Lung (tissue), 12 donors: ENCODE data around the gene PLCB2. TPM values are rescaled to one million over a fixed set of nuclear protein-coding genes. Genes with fewer than 3 reads are reported as not detected.

Source experiments
- ATAC-seq: fragments of 200-7000 bp; cut with Tn5 transposase; one replicate; pipeline ENCODE4 v1.9.1; 2020; ENCODE audit warnings: moderate number of reproducible peaks; ENCODE audit not compliant: insufficient read depth, low FRiP score
- DNase-seq, 3 donors: peaks; one replicate each; pipeline ENCODE4 v3.0.0-alpha.2; 2013 to 2017
- H3K27ac ChIP-seq, 2 donors: one replicate each; pipeline ENCODE4 v1.5.1; 2013; ENCODE audit warnings: mild to moderate bottlenecking in 2 of 2, moderate library complexity in 2 of 2, control low read depth in 1 of 2, inconsistent platforms in 1 of 2, low read depth in 1 of 2, low read length in 1 of 2
- H3K27me3 ChIP-seq, 3 donors: one replicate each; pipeline ENCODE4 v1.5.1; 2013; ENCODE audit warnings: low read length in 2 of 3; ENCODE audit not compliant: control insufficient read depth in 3 of 3, insufficient read depth in 3 of 3
- H3K36me3 ChIP-seq, 4 donors: one replicate each; pipeline ENCODE4 v1.5.1; 2013; ENCODE audit warnings: low read length in 4 of 4, mild to moderate bottlenecking in 1 of 4, moderate library complexity in 1 of 4; ENCODE audit not compliant: control insufficient read depth in 4 of 4, insufficient read depth in 4 of 4
- H3K4me1 ChIP-seq, 5 donors: one replicate each; pipeline ENCODE4 v1.5.1; 2013; ENCODE audit warnings: low read length in 5 of 5, mild to moderate bottlenecking in 2 of 5, moderate library complexity in 1 of 5; ENCODE audit not compliant: control insufficient read depth in 5 of 5, insufficient read depth in 5 of 5
- H3K4me3 ChIP-seq: one replicate; pipeline ENCODE4 v1.5.1; 2013; ENCODE audit warnings: mild to moderate bottlenecking, control low read depth, moderate library complexity
- H3K9ac ChIP-seq, 2 donors: one replicate each; pipeline ENCODE4 v1.5.1; 2013; ENCODE audit warnings: low read length in 2 of 2, control low read depth in 1 of 2; ENCODE audit not compliant: insufficient read depth in 1 of 2
- H3K9me3 ChIP-seq, 4 donors: one replicate each; pipeline ENCODE4 v1.5.1; 2013; ENCODE audit warnings: low read length in 3 of 4, mild to moderate bottlenecking in 1 of 4, moderate library complexity in 1 of 4; ENCODE audit not compliant: control insufficient read depth in 4 of 4, insufficient read depth in 3 of 4
- CTCF ChIP-seq: IDR thresholded peaks from 2 replicates; pipeline ENCODE4 v1.5.1; 2012; ENCODE audit warnings: mild to moderate bottlenecking; ENCODE audit errors: control extremely low read depth, extremely low read depth
- WGBS, 2 donors: extraction: QIAGEN DNeasy Blood & Tissue Kit; methylation state at CpG; one replicate each; pipeline ENCODE4 v1.1.7; 2013; 5-methylcytosine and 5-hydroxymethylcytosine counted together
- polyA plus RNA-seq, 2 donors: library from polyadenylated mRNA; stranded (reverse); fragments of 200-250 nt; gene quantifications; one replicate each; pipeline ENCODE4 v1.2.1, GENCODE V29; 2013
- total RNA-seq, 2 donors: library from RNA; depleted of rRNA in 1 of 2; stranded (reverse); fragments of >200 nt in 1 of 2; gene quantifications; one replicate each; pipeline ENCODE4 v1.2.1, GENCODE V29; 2014 to 2021
- donor health status: control.
- donor health status: control.
- donor health status: Bipolar disorder and iron deficiency.
- donor health status: healthy.
- donor health status: DM: yes; HTN: yes; CAD: no.

The PLCB2 gene
- total and polyA plus RNA-seq, 4 donors: 17.9 to 76.7 (median 51.2) TPM

GRCh38 chr15:40289140-40289775 lies 18.5 kb downstream of the PLCB2 start:
- Histone ChIP-seq H3K36me3 (peaks cover 0 to 5% (median 1%) of the 10 kb centered on the region in 4 donors), H3K27me3 (peaks cover 0 to 11% (median 7%) of the 10 kb centered on the region in 3 donors), H3K27ac (no peak overlapping the region), H3K9ac (no peak overlapping the region), H3K9me3 (peaks cover 0 to 2% (median 0%) of the 10 kb centered on the region in 4 donors), H3K4me1 (peaks cover 0 to 29% (median 11%) of the 10 kb centered on the region in 5 donors), H3K4me3 (no peak overlapping the region)
- DNase-seq (no peak), ATAC-seq (no peak)
- no peak for TF ChIP-seq CTCF
- 87 to 92% methylated on average over 6 of the region's 6 CpGs for WGBS, 2 donors

DNA sequence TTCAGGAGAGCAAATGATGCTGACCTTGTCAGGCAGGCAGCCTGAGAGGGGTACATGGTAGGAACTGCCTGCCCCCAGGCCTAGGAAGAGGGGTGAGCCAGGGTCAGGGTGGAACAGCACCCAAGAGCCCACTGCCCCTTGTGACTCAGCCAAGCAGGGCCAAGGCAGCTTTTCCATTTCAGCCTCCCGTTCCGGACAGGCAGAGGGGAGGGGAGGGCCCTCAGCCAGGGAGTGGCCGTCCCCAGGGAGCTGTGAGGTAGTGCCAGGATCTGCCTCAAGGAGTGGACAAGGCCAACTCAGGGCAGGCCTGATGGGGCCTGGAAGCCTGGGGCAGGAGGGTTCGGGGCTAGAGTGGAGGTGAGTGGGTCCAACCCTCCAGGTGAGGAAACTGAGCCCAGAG lies 19.8 kb downstream of the PLCB2 start:
- peaks cover 0 to 29% (median 11%) of the 10 kb centered on the region in 5 donors for H3K4me1 ChIP-seq
- H3K27ac ChIP-seq: no peak overlapping the region
- ATAC-seq (no peak), DNase-seq (no peak)
- peaks cover 0 to 2% (median 0%) of the 10 kb centered on the region in 4 donors for H3K9me3 ChIP-seq
- H3K36me3 ChIP-seq: peaks cover 0 to 5% (median 1%) of the 10 kb centered on the region in 4 donors
- 78 to 96% methylated on average over 4 of the region's 4 CpGs for WGBS, 2 donors
- H3K27me3 ChIP-seq: peaks cover 0 to 24% (median 15%) of the 10 kb centered on the region in 3 donors
- no peak overlapping the region for H3K4me3 ChIP-seq
- H3K9ac ChIP-seq: no peak overlapping the region
- TF ChIP-seq CTCF: no peak

DNA sequence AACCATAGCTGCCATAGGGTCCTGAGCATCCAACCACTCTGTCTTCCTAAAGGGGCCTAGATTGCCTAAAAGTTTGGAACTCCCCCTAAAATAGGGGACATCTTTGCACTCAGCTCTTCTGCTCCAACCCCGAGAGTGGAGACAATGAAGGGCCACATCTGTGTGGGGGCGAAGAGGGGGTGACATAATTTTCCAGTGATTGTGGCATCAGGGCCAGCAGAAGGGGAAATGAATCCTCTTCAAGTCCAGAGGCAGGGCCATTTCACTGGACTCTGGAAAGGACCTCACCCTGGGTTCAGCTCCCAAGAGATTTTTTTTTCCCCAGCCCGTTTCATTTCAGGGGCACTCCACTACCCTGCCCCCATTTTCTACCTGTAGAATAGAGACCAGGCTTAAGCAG lies 20.2 kb downstream of the PLCB2 start:
- DNase-seq (no peak), ATAC-seq (no peak)
- peaks cover 0 to 33% (median 11%) of the 10 kb centered on the region in 5 donors for H3K4me1 ChIP-seq
- no peak overlapping the region for H3K27ac ChIP-seq
- H3K27me3 ChIP-seq: peaks cover 0 to 24% (median 15%) of the 10 kb centered on the region in 3 donors
- H3K9ac ChIP-seq: no peak overlapping the region
- TF ChIP-seq CTCF: no peak
- WGBS, 2 donors: 89% methylated on average over 3 of the region's 3 CpGs
- peaks cover 0 to 5% (median 1%) of the 10 kb centered on the region in 4 donors for H3K36me3 ChIP-seq
- H3K9me3 ChIP-seq: peaks cover 0 to 2% (median 0%) of the 10 kb centered on the region in 4 donors
- no peak overlapping the region for H3K4me3 ChIP-seq
